T-helper 17 cell (primary cell): ENCODE measurements around the gene ABHD17C. TPM values are rescaled to one million over a fixed set of nuclear protein-coding genes. Genes with fewer than 3 reads are reported as not detected.
"Not testable (repeated sequence)": the region's sequence is repeated elsewhere in the genome, so short reads cannot be mapped to it uniquely, and the experiment has no call there.

Experiments
- ATAC-seq: fragments of 150-1000 bp; cut with Tn5 transposase; 2 replicates; pipeline ENCODE4 v1.10.0; 2021; ENCODE audit warnings: mild to moderate bottlenecking, moderate library complexity
- DNase-seq, 3 donors: peaks; one replicate each; pipeline versions ENCODE4 v3.0.0 to v3.0.0-alpha.2; 2020 to 2021
- H3K9me3 ChIP-seq: one replicate; pipeline ENCODE4 v1.7.0; 2013; ENCODE audit warnings: low read length, mild to moderate bottlenecking; ENCODE audit not compliant: control insufficient read depth, poor library complexity, severe bottlenecking
- H3K27ac Mint-ChIP-seq: one replicate; pipeline ENCODE4 v1.8.0; 2022; ENCODE audit warnings: mild to moderate bottlenecking, moderate library complexity, mixed read lengths
- H3K27me3 Mint-ChIP-seq: one replicate; pipeline ENCODE4 v1.8.0; 2022; ENCODE audit warnings: mixed read lengths
- H3K36me3 Mint-ChIP-seq: one replicate; pipeline ENCODE4 v1.8.0; 2022; ENCODE audit warnings: low read depth, mixed read lengths
- H3K4me1 Mint-ChIP-seq: one replicate; pipeline ENCODE4 v1.8.0; 2022; ENCODE audit warnings: mild to moderate bottlenecking, mixed read lengths
- H3K4me3 Mint-ChIP-seq: one replicate; pipeline ENCODE4 v1.8.0; 2022; ENCODE audit warnings: mild to moderate bottlenecking, moderate library complexity, mixed read lengths
- total RNA-seq, 4 donors: library from RNA in 2 of 4; stranded (reverse) in 2 of 4; gene quantifications; one replicate each; pipeline ENCODE4 v1.2.3 and lab custom pipeline; 2022 to 2026

ABHD17C gene
- 1 to 10 TPM; 2.0 to 2.3 TPM for total RNA-seq
- total RNA-seq (lab: John Stamatoyannopoulos, UW) = 1.9 to 2.7 reads per million in 2 donors

DNA sequence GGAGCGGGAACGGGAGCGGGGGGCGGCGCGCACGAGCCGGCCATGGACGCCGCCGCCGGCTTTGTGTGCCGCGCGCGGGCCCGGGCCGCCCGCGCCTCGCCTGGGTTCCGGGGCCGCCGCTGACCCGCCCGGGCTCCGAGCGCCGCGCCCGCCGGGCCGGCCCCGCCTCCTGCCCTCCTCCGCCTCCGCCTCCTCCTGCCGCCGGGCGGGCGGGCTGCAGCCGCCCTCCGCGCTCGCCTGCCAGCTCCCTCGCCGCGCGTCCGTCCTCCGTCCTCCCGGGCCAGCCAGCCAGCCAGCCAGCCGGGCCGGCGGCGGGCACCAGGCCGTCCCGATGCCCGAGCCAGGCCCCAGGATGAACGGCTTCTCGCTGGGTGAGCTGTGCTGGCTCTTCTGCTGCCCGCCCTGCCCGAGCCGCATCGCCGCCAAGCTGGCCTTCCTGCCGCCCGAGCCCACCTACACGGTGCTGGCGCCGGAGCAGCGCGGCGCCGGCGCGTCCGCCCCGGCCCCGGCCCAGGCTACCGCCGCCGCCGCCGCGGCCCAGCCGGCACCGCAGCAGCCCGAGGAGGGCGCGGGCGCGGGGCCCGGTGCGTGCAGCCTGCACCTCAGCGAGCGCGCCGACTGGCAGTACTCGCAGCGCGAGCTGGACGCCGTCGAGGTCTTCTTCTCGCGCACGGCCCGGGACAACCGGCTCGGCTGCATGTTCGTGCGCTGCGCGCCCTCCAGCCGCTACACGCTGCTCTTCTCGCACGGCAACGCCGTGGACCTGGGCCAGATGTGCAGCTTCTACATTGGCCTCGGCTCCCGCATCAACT, at the start of gene ABHD17C:
Gene ABHD17C, plus strand, starts transcription at position 212 of the 812 bp plus-strand sequence. Its CDS starts 120 bp downstream, at position 332.
- H3K4me3 Mint-ChIP-seq = peak within 1 kb of the TSS; percentile 93
- H3K27me3 Mint-ChIP-seq = no peaks in the 10 kb centered on the region
- peak; percentile 77 for ATAC-seq
- H3K36me3 Mint-ChIP-seq = no peaks in the 10 kb centered on the region
- H3K4me1 Mint-ChIP-seq = peaks cover 20% of the 10 kb centered on the region
- peak within 1 kb of the TSS; percentile 72 for H3K27ac Mint-ChIP-seq
- H3K9me3 ChIP-seq = no peaks in the 10 kb centered on the region
- peak; percentile 14 to 37 (median 20) for DNase-seq

DNA sequence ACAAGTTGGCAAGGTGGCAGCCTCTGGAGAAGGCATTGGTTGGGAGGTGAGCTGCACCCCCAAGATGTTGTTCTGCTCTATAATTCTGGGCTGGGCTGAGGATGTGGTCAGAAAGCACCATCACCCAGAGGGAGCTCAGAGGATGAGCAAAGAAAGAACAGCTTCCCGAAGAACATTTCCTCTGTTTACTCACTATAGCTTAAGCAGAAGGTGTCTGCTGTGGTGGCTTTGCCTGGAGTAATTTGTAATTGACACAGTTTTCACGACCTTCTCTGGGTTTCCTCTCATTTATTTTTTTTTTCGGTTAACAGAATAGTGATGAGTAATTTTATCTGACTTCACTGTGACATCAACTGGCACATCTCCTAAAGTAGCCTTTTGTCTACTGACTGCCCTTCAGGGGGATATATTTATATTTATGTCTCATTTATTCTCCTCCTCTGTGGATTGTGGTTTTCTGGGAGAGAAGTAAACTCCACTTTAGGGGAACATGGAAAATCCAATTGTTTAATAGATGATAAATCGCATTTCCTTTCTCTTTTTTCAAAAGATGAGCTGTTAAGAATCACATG, 49.5 kb upstream of the ABHD17C start:
- DNase-seq = no peak
- Mint-ChIP-seq H3K27ac (no peak overlapping the region), H3K27me3 (peaks cover 21% of the 10 kb centered on the region), H3K4me1 (no peaks in the 10 kb centered on the region), H3K4me3 (no peak overlapping the region), H3K36me3 (no peaks in the 10 kb centered on the region)
- H3K9me3 ChIP-seq = no peaks in the 10 kb centered on the region
- ATAC-seq = no peak

DNA sequence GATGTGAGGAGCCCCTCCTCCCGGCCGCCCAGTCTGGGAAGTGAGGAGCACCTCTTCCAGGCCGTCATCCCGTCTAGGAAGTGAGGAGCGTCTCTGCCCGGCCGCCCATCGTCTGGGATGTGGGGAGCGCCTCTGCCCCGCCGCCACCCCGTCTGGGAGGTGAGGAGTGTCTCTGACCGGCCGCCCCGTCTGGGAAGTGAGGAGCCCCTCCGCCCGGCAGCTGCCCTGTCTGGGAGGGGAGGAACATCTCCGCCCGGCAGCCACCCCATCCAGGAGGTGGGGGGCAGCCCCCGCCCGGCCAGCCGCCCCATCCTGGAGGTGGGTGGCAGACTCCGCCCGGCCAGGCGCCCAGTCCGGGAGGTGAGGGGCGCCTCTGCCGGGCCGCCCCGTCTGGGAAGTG, 47.7 kb upstream of the ABHD17C start:
- H3K27me3 Mint-ChIP-seq = peaks cover 21% of the 10 kb centered on the region
- not testable (repeated sequence) for H3K4me3 Mint-ChIP-seq, ATAC-seq, H3K27ac Mint-ChIP-seq, DNase-seq, H3K36me3 Mint-ChIP-seq, H3K4me1 Mint-ChIP-seq, H3K9me3 ChIP-seq

DNA sequence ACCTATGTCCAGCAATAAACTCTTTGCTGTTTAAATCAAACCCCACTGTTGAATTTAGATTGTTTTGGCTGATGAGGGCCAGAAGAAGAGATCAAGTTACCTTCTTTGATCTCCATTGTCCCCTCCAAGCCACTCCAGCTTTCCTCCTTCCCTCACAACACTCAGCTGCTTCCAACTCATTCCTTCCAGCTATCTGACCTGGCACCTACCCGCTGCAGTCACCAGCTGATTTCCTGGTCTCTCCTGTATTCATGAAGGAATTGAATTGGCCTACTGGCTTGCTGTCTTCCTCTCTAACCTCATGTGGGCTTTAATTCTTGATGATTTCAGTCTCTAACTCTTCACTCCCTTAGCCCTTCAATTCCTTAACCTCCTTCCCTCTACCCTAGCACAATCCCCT, 40.8 kb upstream of the ABHD17C start:
- no peaks in the 10 kb centered on the region for H3K36me3 Mint-ChIP-seq
- H3K4me3 Mint-ChIP-seq = no peak overlapping the region
- ATAC-seq (no peak), DNase-seq (no peak)
- H3K4me1 Mint-ChIP-seq = no peaks in the 10 kb centered on the region
- no peak overlapping the region for H3K27ac Mint-ChIP-seq
- no peaks in the 10 kb centered on the region for H3K27me3 Mint-ChIP-seq
- no peaks in the 10 kb centered on the region for H3K9me3 ChIP-seq

DNA sequence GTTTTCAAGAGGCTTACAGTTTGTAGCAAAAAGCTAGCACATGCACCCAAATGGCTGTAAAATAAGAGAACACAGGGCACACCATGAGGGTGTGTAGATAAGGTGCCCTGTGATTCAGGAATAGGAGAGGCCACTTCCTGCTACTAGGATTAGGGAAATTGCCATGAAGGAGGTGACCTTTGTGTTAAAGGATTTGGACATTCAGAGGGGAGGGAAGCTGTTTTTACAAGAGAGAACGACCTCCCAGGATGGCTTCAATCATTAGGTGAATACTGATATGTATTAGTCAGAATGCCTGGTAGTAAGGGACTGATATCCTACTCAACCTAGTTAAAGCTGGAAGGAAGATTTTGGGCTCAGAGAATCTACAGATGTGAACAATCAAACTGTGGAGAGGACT, 35.7 kb upstream of the ABHD17C start:
- H3K27me3 Mint-ChIP-seq = peaks cover 35% of the 10 kb centered on the region
- no peaks in the 10 kb centered on the region for H3K9me3 ChIP-seq
- H3K36me3 Mint-ChIP-seq = no peaks in the 10 kb centered on the region
- no peak overlapping the region for H3K27ac Mint-ChIP-seq
- DNase-seq (no peak), ATAC-seq (no peak)
- H3K4me1 Mint-ChIP-seq = no peaks in the 10 kb centered on the region
- H3K4me3 Mint-ChIP-seq = no peak overlapping the region

DNA sequence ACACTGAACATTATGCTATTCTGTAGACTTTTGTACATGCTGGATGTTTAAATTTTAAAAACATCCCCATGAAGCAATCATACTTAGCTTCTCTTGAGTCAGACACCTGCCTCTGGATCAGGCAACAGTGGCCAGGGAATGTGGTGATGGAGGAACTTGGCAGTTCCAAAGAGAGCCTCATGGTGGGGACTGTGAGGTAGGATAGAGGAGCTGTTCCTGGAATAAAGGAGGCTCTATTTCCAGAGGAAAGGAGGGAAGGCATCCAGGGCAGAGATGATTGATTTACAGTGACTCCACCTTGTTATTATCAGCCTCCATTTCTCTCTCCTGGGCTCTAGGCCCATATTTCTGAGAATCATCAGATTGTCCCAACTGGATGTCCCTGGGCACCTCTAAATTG, 35.0 kb upstream of the ABHD17C start:
- H3K9me3 ChIP-seq = no peaks in the 10 kb centered on the region
- Mint-ChIP-seq H3K27me3 (peaks cover 38% of the 10 kb centered on the region), H3K36me3 (no peaks in the 10 kb centered on the region), H3K27ac (no peak overlapping the region), H3K4me1 (no peaks in the 10 kb centered on the region), H3K4me3 (no peak overlapping the region)
- ATAC-seq = no peak
- DNase-seq = no peak

DNA sequence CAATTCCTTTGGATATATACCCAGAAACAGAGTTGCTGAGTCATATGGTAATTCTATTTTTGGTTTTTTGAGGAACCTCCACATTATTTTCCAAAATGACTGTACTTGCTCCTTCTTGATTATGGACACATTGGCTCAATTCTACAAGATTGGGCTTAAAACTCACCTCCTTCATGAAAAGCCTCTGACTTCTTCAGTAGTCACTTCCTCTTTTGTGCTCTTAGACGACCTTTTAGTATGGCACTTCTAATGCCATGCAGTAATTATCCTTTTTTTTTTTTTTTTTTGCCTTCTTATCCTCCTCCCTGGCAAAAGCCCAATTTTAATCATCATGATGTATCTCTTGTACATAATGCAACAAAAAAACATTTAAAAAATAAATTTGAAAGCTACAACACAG, 33.0 kb upstream of the ABHD17C start:
- DNase-seq (no peak), ATAC-seq (no peak)
- H3K36me3 Mint-ChIP-seq = no peaks in the 10 kb centered on the region
- H3K4me3 Mint-ChIP-seq = no peak overlapping the region
- H3K27me3 Mint-ChIP-seq = peaks cover 45% of the 10 kb centered on the region
- no peak overlapping the region for H3K27ac Mint-ChIP-seq
- H3K9me3 ChIP-seq = no peaks in the 10 kb centered on the region
- H3K4me1 Mint-ChIP-seq = no peaks in the 10 kb centered on the region

DNA sequence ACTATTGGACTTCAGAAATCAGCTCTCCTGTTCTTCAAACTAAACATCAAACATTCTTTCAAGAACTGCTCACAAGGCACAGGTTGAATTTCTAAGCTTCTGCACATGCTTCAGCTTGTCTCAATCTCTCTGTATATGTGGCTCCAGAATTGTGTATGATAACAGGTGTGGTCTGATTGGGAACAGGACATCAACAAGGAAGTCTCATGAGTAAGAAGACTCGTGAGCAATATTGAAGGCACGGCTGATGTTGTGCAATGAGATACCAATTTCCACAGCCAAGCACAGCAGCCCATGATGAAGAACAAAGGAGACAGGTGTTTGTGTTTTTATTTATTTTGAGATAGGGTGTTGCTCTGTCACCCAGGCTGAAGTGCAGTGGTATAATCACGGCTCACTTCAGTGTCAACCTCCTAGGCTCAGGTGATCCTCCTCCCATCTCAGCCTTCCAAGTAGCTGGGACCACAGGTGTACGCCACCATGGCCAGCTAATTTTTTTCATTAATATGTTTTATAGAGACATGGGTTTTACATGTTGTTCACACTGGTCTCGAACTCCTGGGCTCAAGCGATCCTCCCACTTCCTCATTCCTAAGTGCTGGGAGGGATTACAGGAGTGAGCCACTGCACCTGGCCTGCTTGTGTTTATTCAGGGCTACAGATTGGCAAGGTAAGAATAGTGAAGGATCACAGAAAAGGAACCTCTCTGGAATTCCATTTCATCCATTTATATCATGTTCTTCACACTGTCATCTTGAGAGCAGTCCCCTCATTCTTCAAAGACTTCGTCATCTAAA, 32.2 kb upstream of the ABHD17C start:
- no peak overlapping the region for H3K27ac Mint-ChIP-seq
- H3K36me3 Mint-ChIP-seq = no peaks in the 10 kb centered on the region
- H3K4me3 Mint-ChIP-seq = no peak overlapping the region
- no peaks in the 10 kb centered on the region for H3K4me1 Mint-ChIP-seq
- ATAC-seq = no peak
- H3K27me3 Mint-ChIP-seq = peaks cover 45% of the 10 kb centered on the region
- H3K9me3 ChIP-seq = no peaks in the 10 kb centered on the region
- no peak for DNase-seq

DNA sequence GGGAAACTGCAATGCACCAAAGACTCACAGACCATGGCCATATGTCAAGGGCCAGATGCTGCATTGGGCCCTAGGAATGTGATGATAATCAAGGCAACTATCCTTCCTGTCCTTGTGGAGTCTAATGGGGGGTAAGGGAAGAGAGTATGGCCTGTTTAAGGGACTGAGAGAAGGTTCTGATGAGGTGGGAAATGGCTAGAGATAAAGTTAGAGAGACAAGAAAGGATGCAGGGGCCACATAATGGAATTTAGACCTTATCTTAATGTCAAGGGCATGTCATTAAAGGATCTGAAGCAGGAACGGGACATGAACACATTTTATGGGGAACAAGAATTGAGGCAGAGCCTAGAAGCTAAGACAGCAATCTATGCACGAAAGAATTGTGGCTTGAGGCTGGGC, 30.0 kb upstream of the ABHD17C start:
- Mint-ChIP-seq H3K27me3 (peaks cover 56% of the 10 kb centered on the region), H3K4me1 (no peaks in the 10 kb centered on the region), H3K36me3 (no peaks in the 10 kb centered on the region), H3K27ac (no peak overlapping the region), H3K4me3 (no peak overlapping the region)
- ATAC-seq (no peak), DNase-seq (no peak)
- no peaks in the 10 kb centered on the region for H3K9me3 ChIP-seq

DNA sequence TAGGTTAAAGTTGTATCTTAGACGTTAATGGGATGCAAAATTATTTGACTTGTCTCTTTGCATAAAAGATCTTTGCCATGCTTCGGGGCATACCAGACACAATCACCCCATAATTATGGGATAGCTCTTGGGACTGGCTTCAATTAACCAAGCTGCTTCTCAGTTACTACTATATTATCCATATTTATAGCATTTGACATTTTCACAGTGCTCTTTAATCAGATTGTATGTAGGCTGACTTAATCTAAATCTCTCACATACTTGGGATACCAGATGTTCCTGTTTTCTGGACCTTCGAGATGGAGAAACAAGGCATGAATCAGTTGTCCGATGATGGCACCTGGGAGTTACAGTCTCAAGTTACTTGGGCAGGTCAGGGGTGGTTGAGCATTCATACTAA, 27.2 kb upstream of the ABHD17C start:
- H3K27ac Mint-ChIP-seq = no peak overlapping the region
- H3K4me1 Mint-ChIP-seq = no peaks in the 10 kb centered on the region
- peaks cover 35% of the 10 kb centered on the region for H3K27me3 Mint-ChIP-seq
- ATAC-seq (no peak), DNase-seq (no peak)
- no peak overlapping the region for H3K4me3 Mint-ChIP-seq
- no peaks in the 10 kb centered on the region for H3K9me3 ChIP-seq
- no peaks in the 10 kb centered on the region for H3K36me3 Mint-ChIP-seq

DNA sequence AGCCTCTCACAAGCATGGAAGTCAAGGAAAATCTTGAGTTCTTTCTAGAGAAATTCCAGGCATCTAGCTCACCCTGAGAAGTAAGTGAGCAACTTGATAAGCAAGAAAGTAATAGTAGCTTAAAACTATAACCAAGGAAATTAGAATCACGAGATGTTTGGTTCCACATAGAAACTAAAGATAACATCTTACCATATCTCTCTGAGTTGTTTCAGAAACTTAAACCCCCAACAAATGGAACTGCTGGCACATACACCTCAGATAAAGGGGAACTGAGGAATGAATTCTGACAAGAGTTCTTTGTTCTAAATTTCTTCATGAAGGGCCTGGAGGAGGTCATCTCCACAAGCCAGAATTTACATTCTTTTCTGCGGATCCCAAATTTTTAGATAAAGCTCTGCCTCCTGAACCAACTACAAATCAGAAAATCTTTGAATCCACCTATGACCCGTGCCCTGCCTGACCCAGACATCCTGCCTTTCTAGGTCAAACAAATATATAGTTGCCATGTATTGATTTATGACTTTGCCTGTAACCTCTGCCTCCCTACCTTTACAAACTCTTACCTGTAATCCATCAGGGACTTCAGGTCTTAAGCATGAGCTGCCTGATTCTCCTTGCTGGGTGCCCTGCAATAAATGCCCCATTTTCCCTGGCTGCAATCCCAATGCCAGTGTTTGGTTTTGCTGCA, 26.4 kb upstream of the ABHD17C start:
- H3K27ac Mint-ChIP-seq = no peak overlapping the region
- H3K27me3 Mint-ChIP-seq = peaks cover 34% of the 10 kb centered on the region
- DNase-seq (no peak), ATAC-seq (no peak)
- no peaks in the 10 kb centered on the region for H3K4me1 Mint-ChIP-seq
- H3K36me3 Mint-ChIP-seq = peaks cover under 1% of the 10 kb centered on the region
- H3K9me3 ChIP-seq = no peaks in the 10 kb centered on the region
- H3K4me3 Mint-ChIP-seq = no peak overlapping the region

DNA sequence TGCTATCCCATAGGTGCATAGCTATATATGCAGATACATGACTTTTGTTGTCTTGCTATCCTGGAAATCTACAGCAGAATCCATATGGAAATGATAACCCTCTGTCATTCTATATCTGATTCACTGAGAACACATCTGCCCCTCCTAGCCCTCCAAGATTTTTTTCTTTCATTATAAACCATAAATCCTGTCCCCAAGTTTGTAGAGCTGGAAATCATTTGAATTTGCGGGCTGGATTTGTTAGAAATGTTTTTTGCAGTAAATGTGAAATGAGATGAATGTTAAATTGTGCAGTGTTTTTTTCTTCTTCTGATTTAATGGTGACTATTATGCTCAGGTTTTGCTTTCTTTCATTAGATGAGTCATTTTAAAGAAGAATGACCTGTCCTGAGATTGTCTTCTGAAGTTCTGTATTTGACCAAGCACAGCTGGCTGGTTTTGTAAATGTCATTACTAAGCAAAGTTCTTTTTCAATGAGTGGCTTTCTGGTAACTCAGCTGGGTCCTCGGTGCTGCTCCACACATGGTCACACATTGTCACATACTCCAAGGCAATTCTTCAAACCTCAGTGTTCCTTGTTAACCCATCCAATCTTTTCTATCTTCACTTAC, 25.3 kb upstream of the ABHD17C start:
- Mint-ChIP-seq H3K27me3 (peaks cover 36% of the 10 kb centered on the region), H3K27ac (no peak overlapping the region), H3K4me1 (no peaks in the 10 kb centered on the region), H3K36me3 (peaks cover 3% of the 10 kb centered on the region), H3K4me3 (no peak overlapping the region)
- H3K9me3 ChIP-seq = no peaks in the 10 kb centered on the region
- DNase-seq = no peak
- no peak for ATAC-seq
